Suprapubic skin (tissue), 4 donors: Measurements from ENCODE around the gene ERC2.

Experiments
- POLR2A ChIP-seq, 2 donors: fragments of 450-650 bp; IDR thresholded peaks; one replicate each; pipeline ENCODE4 v1.6.1; 2017; ENCODE audit warnings: antibody characterized with exemption in 2 of 2, mild to moderate bottlenecking in 2 of 2, moderate library complexity in 2 of 2
- POLR2AphosphoS5 ChIP-seq, 3 donors: sonication (generic); formaldehyde crosslinking; IDR thresholded peaks; one replicate each; pipeline ENCODE4 v1.6.1; 2017; ENCODE audit warnings: antibody characterized with exemption in 3 of 3
- TF ChIP-seq, protein P1 (sequence below), 2 donors: fragments of 200-600 bp in 1 of 2; fragments of 450-650 bp in 1 of 2; sonication (generic) in 1 of 2; IDR thresholded peaks; one replicate each; pipeline ENCODE4 v1.5.1; 2016 to 2019; ENCODE audit warnings: antibody characterized with exemption in 2 of 2, mild to moderate bottlenecking in 1 of 2, moderate library complexity in 1 of 2

- TF ChIP-seq, protein P1, sequence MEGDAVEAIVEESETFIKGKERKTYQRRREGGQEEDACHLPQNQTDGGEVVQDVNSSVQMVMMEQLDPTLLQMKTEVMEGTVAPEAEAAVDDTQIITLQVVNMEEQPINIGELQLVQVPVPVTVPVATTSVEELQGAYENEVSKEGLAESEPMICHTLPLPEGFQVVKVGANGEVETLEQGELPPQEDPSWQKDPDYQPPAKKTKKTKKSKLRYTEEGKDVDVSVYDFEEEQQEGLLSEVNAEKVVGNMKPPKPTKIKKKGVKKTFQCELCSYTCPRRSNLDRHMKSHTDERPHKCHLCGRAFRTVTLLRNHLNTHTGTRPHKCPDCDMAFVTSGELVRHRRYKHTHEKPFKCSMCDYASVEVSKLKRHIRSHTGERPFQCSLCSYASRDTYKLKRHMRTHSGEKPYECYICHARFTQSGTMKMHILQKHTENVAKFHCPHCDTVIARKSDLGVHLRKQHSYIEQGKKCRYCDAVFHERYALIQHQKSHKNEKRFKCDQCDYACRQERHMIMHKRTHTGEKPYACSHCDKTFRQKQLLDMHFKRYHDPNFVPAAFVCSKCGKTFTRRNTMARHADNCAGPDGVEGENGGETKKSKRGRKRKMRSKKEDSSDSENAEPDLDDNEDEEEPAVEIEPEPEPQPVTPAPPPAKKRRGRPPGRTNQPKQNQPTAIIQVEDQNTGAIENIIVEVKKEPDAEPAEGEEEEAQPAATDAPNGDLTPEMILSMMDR (IDR thresholded peaks at IDR 0.05) = no peak
- no peak for TF ChIP-seq POLR2AphosphoS5 (IDR thresholded peaks at IDR 0.05)
- TF ChIP-seq POLR2A (IDR thresholded peaks at IDR 0.05) = no peak
These were observed 898.0 kb downstream of the ERC2 start for GRCh38 chr3:55570271-55570711.
